Measurements from ENCODE around the gene AGO1.

DNA sequence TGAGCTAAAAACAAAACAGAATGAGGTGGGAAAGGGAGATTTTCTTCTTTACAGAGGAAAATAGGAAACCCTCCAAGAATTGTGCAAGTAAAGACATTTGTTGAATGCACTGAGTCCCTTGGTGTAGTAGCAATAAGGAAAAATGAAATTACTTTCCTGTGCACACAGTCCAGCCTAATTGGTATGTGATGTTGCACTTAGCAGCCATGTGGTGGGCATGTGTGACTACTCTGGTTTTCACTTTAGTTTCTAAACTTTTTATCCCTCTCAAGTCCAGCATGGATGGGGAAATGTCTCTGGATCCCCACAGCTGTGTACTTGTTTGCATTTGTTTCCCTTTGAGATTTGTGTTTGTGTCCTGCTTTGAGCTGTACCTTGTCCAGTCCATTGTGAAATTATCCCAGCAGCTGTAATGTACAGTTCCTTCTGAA lies 40.8 kb downstream of the AGO1 start:
- TF ChIP-seq POLR2A (IDR thresholded peaks at IDR 0.05; ENCODE audit: low read depth, low read length) (no peak), POLR2AphosphoS5 (IDR thresholded peaks at IDR 0.05; ENCODE audit: low read depth, low read length) (no peak), TAF1 (IDR thresholded peaks at IDR 0.05; ENCODE audit: low read depth, low read length) (no peak), PAX5 (IDR thresholded peaks at IDR 0.05; ENCODE audit: insufficient read depth, low read length, severe bottlenecking) (no peak), SPI1 (IDR thresholded peaks at IDR 0.05; ENCODE audit: low read depth, low read length) (no peak)
